ENCODE data around the gene SRPK2. TPM values are rescaled to one million over a fixed set of nuclear protein-coding genes. Genes with fewer than 3 reads are reported as not detected.

The SRPK2 gene
- total RNA-seq, 1 donor from 2014 or later, result 47.1 TPM

DNA sequence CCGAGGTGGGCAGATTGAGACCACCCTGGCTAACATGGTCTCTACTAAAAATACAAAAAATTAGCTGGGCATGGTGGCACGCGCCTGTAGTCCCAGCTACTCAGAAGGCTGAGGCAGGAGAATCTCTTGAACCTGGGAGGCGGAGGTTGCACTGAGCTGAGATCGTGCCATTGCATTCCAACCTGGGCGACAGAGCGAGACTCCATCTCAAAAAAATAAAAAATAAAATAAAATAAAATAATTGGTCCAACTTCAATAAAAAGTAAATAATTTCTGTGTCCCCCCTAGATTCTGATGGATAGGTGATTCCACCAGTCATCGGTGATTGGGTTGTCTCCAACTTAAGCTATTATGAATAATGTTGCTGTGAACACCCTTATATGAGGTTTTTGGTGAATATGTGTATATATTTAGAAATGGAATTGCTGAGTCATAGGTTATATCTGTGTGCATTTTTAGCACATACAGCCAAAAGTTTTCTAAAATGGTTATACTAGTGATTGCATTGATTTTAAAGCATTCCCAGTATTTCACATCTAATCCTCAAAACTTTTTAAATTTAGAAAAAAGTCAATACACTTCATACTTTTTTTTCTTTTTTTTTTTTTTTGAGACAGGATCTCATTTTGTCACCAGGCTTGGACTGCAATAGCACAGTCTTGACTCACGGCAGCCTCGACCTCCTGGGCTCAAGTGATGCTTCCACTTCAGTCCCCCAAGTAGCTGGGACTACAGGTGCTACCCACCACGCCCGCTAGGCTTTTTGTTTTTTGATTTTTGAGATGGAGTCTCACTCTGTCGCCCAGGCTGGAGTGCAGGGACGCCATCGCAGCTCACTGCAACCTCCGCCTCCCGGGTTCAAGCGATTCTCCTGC is 13.7 kb upstream of the SRPK2 start:
- H3K4me3 ChIP-seq, result no peak overlapping the region
- no peaks in the 10 kb centered on the region for H3K36me3 ChIP-seq
- no peaks in the 10 kb centered on the region for H3K27me3 ChIP-seq
- H3K27ac ChIP-seq, result no peak overlapping the region
- TF ChIP-seq POLR2A (IDR thresholded peaks at IDR 0.05) (no peak), CTCF (IDR thresholded peaks at IDR 0.05) (no peak), POLR2AphosphoS5 (IDR thresholded peaks at IDR 0.05; ENCODE audit: insufficient read depth in 1 of 2, low read depth in 1 of 2) (no peak)
- no peak for DNase-seq (ENCODE audit: extremely low spot score in 2 of 2)
- H3K9me3 ChIP-seq, result no peaks in the 10 kb centered on the region
- intact Hi-C loops (cut with DNase I), result no loop called here
- H3K4me1 ChIP-seq, result peaks cover 4% of the 10 kb centered on the region

DNA sequence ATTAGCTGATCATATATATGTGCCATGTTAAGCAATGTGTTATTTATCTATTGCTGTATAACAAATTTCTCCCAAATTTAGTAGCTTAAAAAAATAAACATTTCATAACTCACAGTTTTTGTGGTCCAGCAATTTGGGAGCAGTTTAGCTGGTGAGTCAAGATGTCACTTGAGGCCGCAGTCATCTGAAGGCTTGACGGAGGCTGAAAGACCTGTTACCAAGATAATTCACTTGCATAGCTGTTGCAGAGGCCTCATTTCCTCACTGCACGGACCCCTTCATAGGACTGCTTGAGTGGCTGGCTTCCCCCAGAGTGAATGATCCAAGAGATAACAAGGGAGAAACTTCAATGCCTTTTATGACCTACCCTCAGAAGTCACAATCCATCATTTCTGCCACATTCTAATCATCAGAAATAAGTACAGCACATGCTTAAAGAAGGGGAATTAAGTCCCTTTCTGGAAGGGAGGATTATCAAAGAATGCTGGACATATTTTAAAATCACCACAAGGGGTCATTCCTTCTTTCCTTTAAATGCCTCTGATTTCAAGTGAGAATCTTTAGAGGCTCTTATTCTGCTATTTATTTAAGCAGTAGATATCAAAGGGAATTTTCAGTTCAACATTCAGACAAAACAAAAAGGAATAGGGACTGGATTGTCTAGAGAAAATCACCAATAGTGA is 10.5 kb upstream of the SRPK2 start:
- Histone ChIP-seq H3K27ac (no peak overlapping the region), H3K36me3 (no peaks in the 10 kb centered on the region), H3K9me3 (no peaks in the 10 kb centered on the region), H3K4me1 (peaks cover 4% of the 10 kb centered on the region), H3K27me3 (no peaks in the 10 kb centered on the region), H3K4me3 (no peak overlapping the region)
- intact Hi-C loops (cut with DNase I), result no loop called here
- no peak for TF ChIP-seq POLR2AphosphoS5 (IDR thresholded peaks at IDR 0.05; ENCODE audit: insufficient read depth in 1 of 2, low read depth in 1 of 2)
- DNase-seq (ENCODE audit: extremely low spot score in 2 of 2), result no peak

DNA sequence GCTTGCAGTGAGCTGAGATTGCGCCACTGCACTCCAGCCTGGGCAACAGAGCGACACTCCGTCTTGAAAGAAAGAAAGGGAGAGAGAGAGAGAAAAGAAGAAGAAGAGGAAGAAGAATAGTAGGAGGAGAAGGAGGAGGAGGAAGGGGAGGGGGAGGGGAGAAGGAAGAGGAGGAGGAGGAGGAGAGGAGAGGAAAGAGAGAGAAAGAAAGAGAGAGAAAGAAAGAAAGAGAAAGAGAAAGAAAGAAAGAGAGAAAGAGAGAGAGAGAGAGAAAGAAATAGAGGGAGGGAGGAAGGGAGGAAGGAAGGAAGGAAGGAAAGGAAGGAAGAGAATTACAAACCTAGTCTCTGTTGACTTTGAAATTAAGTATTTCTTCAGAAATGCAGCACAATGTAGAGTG is 7.8 kb upstream of the SRPK2 start:
- H3K4me3 ChIP-seq, result no peak overlapping the region
- TF ChIP-seq CTCF (IDR thresholded peaks at IDR 0.05) (no peak), POLR2AphosphoS5 (IDR thresholded peaks at IDR 0.05; ENCODE audit: insufficient read depth in 1 of 2, low read depth in 1 of 2) (no peak), POLR2A (IDR thresholded peaks at IDR 0.05) (no peak)
- H3K36me3 ChIP-seq, result no peaks in the 10 kb centered on the region
- intact Hi-C loops (cut with DNase I), result no loop called here
- H3K27ac ChIP-seq, result no peak overlapping the region
- no peaks in the 10 kb centered on the region for H3K9me3 ChIP-seq
- peaks cover 3% of the 10 kb centered on the region for H3K4me1 ChIP-seq
- no peak for DNase-seq (ENCODE audit: extremely low spot score in 2 of 2)
- no peaks in the 10 kb centered on the region for H3K27me3 ChIP-seq

DNA sequence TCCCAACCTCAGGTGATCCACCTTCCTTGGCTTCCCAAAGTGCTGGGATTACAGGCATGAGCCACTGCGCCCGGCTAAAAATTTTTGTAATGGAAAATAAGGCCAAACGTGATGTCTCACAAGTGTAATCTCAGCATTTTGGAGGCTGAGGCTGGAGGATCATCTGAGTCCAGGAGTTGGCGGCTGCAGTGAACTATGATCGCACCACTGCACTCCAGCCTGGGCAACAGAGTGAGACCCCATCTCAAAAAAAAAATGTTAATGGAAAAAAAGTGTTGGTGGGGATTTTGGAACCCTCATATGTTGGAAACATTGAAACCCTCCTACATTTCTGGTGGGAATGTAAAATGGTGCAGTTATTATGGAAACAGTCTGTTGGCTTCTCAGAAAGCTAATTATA is 2.7 kb upstream of the SRPK2 start:
- no peaks in the 10 kb centered on the region for H3K36me3 ChIP-seq
- H3K4me1 ChIP-seq, result peaks cover 15% of the 10 kb centered on the region
- DNase-seq (ENCODE audit: extremely low spot score in 2 of 2), result no peak
- intact Hi-C loops (cut with DNase I), result no loop called here
- H3K4me3 ChIP-seq, result no peak overlapping the region
- H3K27ac ChIP-seq, result no peak overlapping the region
- TF ChIP-seq POLR2A (IDR thresholded peaks at IDR 0.05) (no peak), CTCF (IDR thresholded peaks at IDR 0.05) (no peak), POLR2AphosphoS5 (IDR thresholded peaks at IDR 0.05; ENCODE audit: insufficient read depth in 1 of 2, low read depth in 1 of 2) (no peak)
- H3K27me3 ChIP-seq, result no peaks in the 10 kb centered on the region
- H3K9me3 ChIP-seq, result no peaks in the 10 kb centered on the region

DNA sequence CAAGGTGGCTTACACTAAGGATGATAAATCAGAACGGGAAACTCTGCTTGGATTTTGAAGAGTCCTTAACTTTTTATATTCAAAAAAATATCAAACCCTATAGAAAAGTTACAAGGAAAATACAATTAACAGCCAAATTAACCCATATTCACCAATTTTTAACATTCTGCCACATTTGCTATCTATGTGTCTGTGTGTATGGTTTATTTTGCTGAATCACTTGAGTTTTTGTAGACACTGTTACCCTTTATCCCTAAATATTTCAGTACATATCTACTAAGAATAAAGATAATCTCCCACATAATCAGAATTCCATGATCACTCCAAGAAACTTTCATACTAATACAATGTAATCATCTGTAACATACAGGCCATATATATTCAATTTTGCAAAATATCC is 1.2 kb upstream of the SRPK2 start:
- no peak for TF ChIP-seq CTCF (IDR thresholded peaks at IDR 0.05)
- no peak for TF ChIP-seq POLR2A (IDR thresholded peaks at IDR 0.05)
- TF ChIP-seq POLR2AphosphoS5 (IDR thresholded peaks at IDR 0.05; ENCODE audit: insufficient read depth in 1 of 2, low read depth in 1 of 2), result no peak
- DNase-seq (ENCODE audit: extremely low spot score in 2 of 2), result no peak
- intact Hi-C loops (cut with DNase I), result no loop called here
- Histone ChIP-seq H3K27me3 (no peaks in the 10 kb centered on the region), H3K4me1 (peaks cover 15% of the 10 kb centered on the region), H3K9me3 (no peaks in the 10 kb centered on the region), H3K36me3 (no peaks in the 10 kb centered on the region), H3K27ac (no peak overlapping the region), H3K4me3 (no peak overlapping the region)
